Suprapubic skin (tissue), 4 donors: Measurements from ENCODE around the gene TRAF3. TPM values are rescaled to one million over a fixed set of nuclear protein-coding genes. Genes with fewer than 3 reads are reported as not detected.

ENCODE experiments used
- DNase-seq, 2 donors: peaks; one replicate each; pipeline ENCODE4 v3.0.0-alpha.2; 2019; ENCODE audit warnings: low spot score in 2 of 2
- H3K27ac ChIP-seq: fragments of 200-600 bp; sonication (generic); one replicate; pipeline ENCODE4 v1.5.1; 2019
- H3K27me3 ChIP-seq: fragments of 200-600 bp; sonication (generic); one replicate; pipeline ENCODE4 v1.5.1; 2019
- H3K36me3 ChIP-seq: fragments of 200-600 bp; sonication (generic); one replicate; pipeline ENCODE4 v1.5.1; 2019
- H3K4me1 ChIP-seq: fragments of 200-600 bp; sonication (generic); one replicate; pipeline ENCODE4 v1.5.1; 2019
- H3K4me3 ChIP-seq: fragments of 200-600 bp; sonication (generic); one replicate; pipeline ENCODE4 v1.5.1; 2019; ENCODE audit warnings: mild to moderate bottlenecking
- H3K9me3 ChIP-seq: fragments of 200-600 bp; sonication (generic); one replicate; pipeline ENCODE4 v1.5.1; 2019
- EP300 ChIP-seq: sonication (generic); formaldehyde crosslinking; IDR thresholded peaks from one replicate; pipeline ENCODE4 v1.6.1; 2017; ENCODE audit warnings: antibody characterized with exemption
- POLR2A ChIP-seq, 2 donors: fragments of 450-650 bp; IDR thresholded peaks; one replicate each; pipeline ENCODE4 v1.6.1; 2017; ENCODE audit warnings: antibody characterized with exemption in 2 of 2, mild to moderate bottlenecking in 2 of 2, moderate library complexity in 2 of 2
- POLR2AphosphoS5 ChIP-seq, 3 donors: sonication (generic); formaldehyde crosslinking; IDR thresholded peaks; one replicate each; pipeline ENCODE4 v1.6.1; 2017; ENCODE audit warnings: antibody characterized with exemption in 3 of 3
- WGBS: methylation state at CpG from one replicate; pipeline ENCODE4 v1.1.5; 2018; 5-methylcytosine and 5-hydroxymethylcytosine counted together
- total RNA-seq, 4 donors: library from RNA; depleted of rRNA; stranded (reverse); fragments of >200 nt; gene quantifications; one replicate each; pipeline ENCODE4 v1.1.0, GENCODE V29; 2016
- TF ChIP-seq, protein P1 (sequence below), 2 donors: fragments of 200-600 bp in 1 of 2; fragments of 450-650 bp in 1 of 2; sonication (generic) in 1 of 2; IDR thresholded peaks; one replicate each; pipeline ENCODE4 v1.5.1; 2016 to 2019; ENCODE audit warnings: antibody characterized with exemption in 2 of 2, mild to moderate bottlenecking in 1 of 2, moderate library complexity in 1 of 2

Gene TRAF3
- total RNA-seq, 4 donors from 2014 or later, result 8.7 to 22.8 (median 14.2) TPM

- H3K27ac ChIP-seq, result no peak overlapping the region
- H3K4me1 ChIP-seq, result peaks cover 12% of the 10 kb centered on the region
- H3K9me3 ChIP-seq, result no peaks in the 10 kb centered on the region
- TF ChIP-seq, protein P1, sequence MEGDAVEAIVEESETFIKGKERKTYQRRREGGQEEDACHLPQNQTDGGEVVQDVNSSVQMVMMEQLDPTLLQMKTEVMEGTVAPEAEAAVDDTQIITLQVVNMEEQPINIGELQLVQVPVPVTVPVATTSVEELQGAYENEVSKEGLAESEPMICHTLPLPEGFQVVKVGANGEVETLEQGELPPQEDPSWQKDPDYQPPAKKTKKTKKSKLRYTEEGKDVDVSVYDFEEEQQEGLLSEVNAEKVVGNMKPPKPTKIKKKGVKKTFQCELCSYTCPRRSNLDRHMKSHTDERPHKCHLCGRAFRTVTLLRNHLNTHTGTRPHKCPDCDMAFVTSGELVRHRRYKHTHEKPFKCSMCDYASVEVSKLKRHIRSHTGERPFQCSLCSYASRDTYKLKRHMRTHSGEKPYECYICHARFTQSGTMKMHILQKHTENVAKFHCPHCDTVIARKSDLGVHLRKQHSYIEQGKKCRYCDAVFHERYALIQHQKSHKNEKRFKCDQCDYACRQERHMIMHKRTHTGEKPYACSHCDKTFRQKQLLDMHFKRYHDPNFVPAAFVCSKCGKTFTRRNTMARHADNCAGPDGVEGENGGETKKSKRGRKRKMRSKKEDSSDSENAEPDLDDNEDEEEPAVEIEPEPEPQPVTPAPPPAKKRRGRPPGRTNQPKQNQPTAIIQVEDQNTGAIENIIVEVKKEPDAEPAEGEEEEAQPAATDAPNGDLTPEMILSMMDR (IDR thresholded peaks at IDR 0.05), result no peak
- TF ChIP-seq EP300 (no peak), POLR2A (IDR thresholded peaks at IDR 0.05) (no peak), POLR2AphosphoS5 (IDR thresholded peaks at IDR 0.05) (no peak)
- peaks cover 90% of the 10 kb centered on the region for H3K36me3 ChIP-seq
- DNase-seq, result no peak
- H3K4me3 ChIP-seq, result no peak overlapping the region
- no peaks in the 10 kb centered on the region for H3K27me3 ChIP-seq
- 97% methylated on average over 4 of the region's 13 CpGs for WGBS
Measured at GRCh38 chr14:102942069-102942468, 164.8 kb downstream of the TRAF3 start.

DNA sequence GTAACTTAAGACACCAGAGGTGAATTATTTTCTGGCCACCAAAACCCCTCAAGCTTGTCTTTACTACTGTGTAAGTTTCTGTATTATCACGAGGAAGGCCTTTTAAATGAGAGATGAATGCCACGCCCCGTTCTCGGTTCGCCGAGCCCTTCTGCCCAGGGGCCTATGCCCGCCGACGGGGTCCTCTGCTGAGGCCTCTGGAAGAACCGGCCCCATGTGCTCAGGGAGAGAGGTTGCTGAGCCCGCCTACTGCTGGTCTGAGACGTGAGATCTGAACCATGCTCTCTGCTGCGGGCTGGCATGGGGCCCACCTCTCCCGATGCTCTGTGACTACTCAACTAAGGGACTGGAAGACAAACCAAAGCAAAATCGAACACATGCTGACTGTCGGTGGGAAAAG lies 166.2 kb downstream of the TRAF3 start:
- H3K27me3 ChIP-seq, result no peaks in the 10 kb centered on the region
- no peak overlapping the region for H3K27ac ChIP-seq
- H3K4me3 ChIP-seq, result no peak overlapping the region
- H3K9me3 ChIP-seq, result no peaks in the 10 kb centered on the region
- 91% methylated on average over 16 of the region's 16 CpGs for WGBS
- DNase-seq, result no peak
- peaks cover 12% of the 10 kb centered on the region for H3K4me1 ChIP-seq
- H3K36me3 ChIP-seq, result peaks cover 84% of the 10 kb centered on the region
- TF ChIP-seq, protein P1 (IDR thresholded peaks at IDR 0.05), result no peak
- TF ChIP-seq EP300, result no peak
- TF ChIP-seq POLR2AphosphoS5 (IDR thresholded peaks at IDR 0.05), result no peak

DNA sequence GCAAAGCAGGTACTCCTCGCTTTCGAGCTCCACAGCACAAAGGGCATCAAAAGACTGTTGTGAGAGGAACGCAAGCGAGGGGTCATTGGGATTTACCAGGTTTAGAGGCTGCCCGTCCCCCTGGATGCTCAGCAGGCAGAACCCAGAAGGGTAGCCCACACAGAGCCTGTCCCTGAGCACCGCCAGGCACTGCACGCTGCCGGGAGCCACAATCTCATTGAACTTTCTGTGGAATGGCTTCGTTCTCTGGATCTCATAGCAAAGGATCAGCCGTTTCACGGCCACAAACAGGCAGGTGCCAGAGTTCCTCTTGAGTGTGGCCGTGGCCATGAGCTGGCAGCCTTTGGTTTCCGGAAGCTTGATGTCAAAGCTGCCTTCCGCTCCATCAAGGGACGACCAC lies 166.7 kb downstream of the TRAF3 start:
- WGBS, result 95% methylated on average over 14 of the region's 15 CpGs
- Histone ChIP-seq H3K36me3 (peaks cover 87% of the 10 kb centered on the region), H3K27ac (no peak overlapping the region), H3K9me3 (no peaks in the 10 kb centered on the region), H3K4me3 (no peak overlapping the region), H3K27me3 (no peaks in the 10 kb centered on the region), H3K4me1 (peaks cover 12% of the 10 kb centered on the region)
- DNase-seq, result no peak
- TF ChIP-seq, protein P1 (IDR thresholded peaks at IDR 0.05), result no peak
- no peak for TF ChIP-seq POLR2A (IDR thresholded peaks at IDR 0.05)
- TF ChIP-seq POLR2AphosphoS5 (IDR thresholded peaks at IDR 0.05), result no peak

- DNase-seq, result no peak
- Histone ChIP-seq H3K9me3 (no peaks in the 10 kb centered on the region), H3K27ac (no peak overlapping the region), H3K27me3 (no peaks in the 10 kb centered on the region), H3K4me3 (no peak overlapping the region), H3K4me1 (peaks cover 12% of the 10 kb centered on the region), H3K36me3 (peaks cover 88% of the 10 kb centered on the region)
- no peak for TF ChIP-seq POLR2A (IDR thresholded peaks at IDR 0.05)
- no peak for TF ChIP-seq EP300
- TF ChIP-seq, protein P1 (IDR thresholded peaks at IDR 0.05), result no peak
- TF ChIP-seq POLR2AphosphoS5 (IDR thresholded peaks at IDR 0.05), result no peak
- 83% methylated on average over 10 of the region's 36 CpGs for WGBS
Measured at GRCh38 chr14:102944448-102945330, 167.4 kb downstream of the TRAF3 start.

DNA sequence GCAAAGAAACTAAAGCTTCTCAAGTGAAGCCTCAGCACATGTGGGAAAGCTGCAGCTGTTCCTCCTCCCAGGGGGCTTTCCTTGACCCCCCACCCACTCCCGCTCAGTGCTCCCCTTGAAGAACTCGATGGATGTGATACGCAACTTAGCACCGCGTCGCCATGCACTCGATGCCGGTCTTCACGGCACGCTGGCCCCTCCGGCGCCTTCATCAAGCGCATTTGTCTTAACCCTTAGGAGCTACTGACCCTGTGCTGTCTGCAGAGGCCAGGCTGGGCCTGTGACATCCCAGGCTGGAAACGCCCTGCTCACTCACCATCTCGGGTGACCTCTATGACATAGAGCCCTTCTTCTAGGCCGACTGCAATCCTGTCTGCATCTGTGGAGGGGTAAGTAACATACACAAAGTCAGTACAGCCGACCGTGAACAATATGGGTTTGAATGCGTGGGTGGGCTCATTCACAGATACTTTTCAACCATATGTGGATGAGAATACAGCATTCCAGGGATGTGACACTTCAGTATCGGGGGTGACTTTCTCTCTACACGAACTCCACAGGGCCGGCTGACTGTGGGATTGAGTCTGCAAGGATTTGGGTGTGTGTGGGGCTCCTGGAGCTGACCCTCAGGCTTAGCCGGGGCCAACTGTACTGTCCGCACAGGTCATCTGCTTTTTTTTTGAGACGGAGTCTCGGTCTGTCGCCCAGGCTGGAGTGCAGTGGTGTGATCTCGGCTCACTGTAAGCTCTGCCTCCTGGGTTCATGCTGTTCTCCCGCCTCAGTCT lies 168.3 kb downstream of the TRAF3 start:
- H3K36me3 ChIP-seq, result peaks cover 88% of the 10 kb centered on the region
- peak in 1 of 2 donors; percentile 34 for DNase-seq
- 88% methylated on average over 28 of the region's 29 CpGs for WGBS

More for the DNA sequence above, 168.3 kb downstream of the TRAF3 start:
- Histone ChIP-seq H3K27me3 (no peaks in the 10 kb centered on the region), H3K9me3 (no peaks in the 10 kb centered on the region), H3K4me3 (no peak overlapping the region), H3K27ac (no peak overlapping the region), H3K4me1 (peaks cover 9% of the 10 kb centered on the region)
- TF ChIP-seq EP300, result no peak
- TF ChIP-seq POLR2A (IDR thresholded peaks at IDR 0.05), result no peak
- TF ChIP-seq, protein P1 (IDR thresholded peaks at IDR 0.05), result no peak
- TF ChIP-seq POLR2AphosphoS5 (IDR thresholded peaks at IDR 0.05), result no peak
